Neural progenitor cell (in vitro differentiated cells): ENCODE measurements around the gene HMOX2.

Experiments used
- CTCF ChIP-seq: fragments of 200-600 bp; sonication (generic); IDR thresholded peaks from 2 replicates; pipeline ENCODE4 v1.5.1; 2017; ENCODE audit warnings: antibody characterized with exemption, mild to moderate bottlenecking
- EZH2 ChIP-seq: fragments of 200-600 bp; sonication (generic); IDR thresholded peaks from 2 replicates; pipeline ENCODE4 v1.6.1; 2017; ENCODE audit warnings: antibody characterized with exemption, mild to moderate bottlenecking, moderate library complexity
- EZH2phosphoT487 ChIP-seq: fragments of 200-600 bp; sonication (generic); IDR thresholded peaks from 2 replicates; pipeline ENCODE4 v1.6.1; 2017; ENCODE audit warnings: antibody characterized with exemption

- no peak for TF ChIP-seq CTCF
- TF ChIP-seq EZH2 = no peak
- no peak for TF ChIP-seq EZH2phosphoT487
These were observed 12.3 kb downstream of the HMOX2 start for GRCh38 chr16:4488499-4488967.
